Dendritic cell treated with granulocyte-macrophage colony-stimulating factor and Interleukin-4, amounts not matched to agents 40 ng/mL and 50 ng/mL, for 4 days (primary cell): ENCODE data around the gene COBLL1.

Source experiments
- H3K27ac Mint-ChIP-seq: one replicate; pipeline ENCODE4 v1.8.0; 2022; ENCODE audit warnings: mild to moderate bottlenecking, mixed read lengths
- H3K27me3 Mint-ChIP-seq: one replicate; pipeline ENCODE4 v1.8.0; 2022; ENCODE audit warnings: mild to moderate bottlenecking, mixed read lengths
- H3K36me3 Mint-ChIP-seq: one replicate; pipeline ENCODE4 v1.8.0; 2022; ENCODE audit warnings: low read depth, mixed read lengths
- H3K4me1 Mint-ChIP-seq: one replicate; pipeline ENCODE4 v1.8.0; 2022; ENCODE audit warnings: low read depth, mixed read lengths
- H3K4me3 Mint-ChIP-seq: one replicate; pipeline ENCODE4 v1.8.0; 2022; ENCODE audit warnings: mild to moderate bottlenecking, moderate library complexity, mixed read lengths
- H3K9me3 Mint-ChIP-seq: one replicate; pipeline ENCODE4 v1.8.0; 2022; ENCODE audit warnings: mixed read lengths
- intact Hi-C: fragments of 100-400 bp; cut with micrococcal nuclease; formaldehyde crosslinking; loops from one replicate; pipeline ENCODE4 v1.15.0; 2022

Gene COBLL1, protein sequence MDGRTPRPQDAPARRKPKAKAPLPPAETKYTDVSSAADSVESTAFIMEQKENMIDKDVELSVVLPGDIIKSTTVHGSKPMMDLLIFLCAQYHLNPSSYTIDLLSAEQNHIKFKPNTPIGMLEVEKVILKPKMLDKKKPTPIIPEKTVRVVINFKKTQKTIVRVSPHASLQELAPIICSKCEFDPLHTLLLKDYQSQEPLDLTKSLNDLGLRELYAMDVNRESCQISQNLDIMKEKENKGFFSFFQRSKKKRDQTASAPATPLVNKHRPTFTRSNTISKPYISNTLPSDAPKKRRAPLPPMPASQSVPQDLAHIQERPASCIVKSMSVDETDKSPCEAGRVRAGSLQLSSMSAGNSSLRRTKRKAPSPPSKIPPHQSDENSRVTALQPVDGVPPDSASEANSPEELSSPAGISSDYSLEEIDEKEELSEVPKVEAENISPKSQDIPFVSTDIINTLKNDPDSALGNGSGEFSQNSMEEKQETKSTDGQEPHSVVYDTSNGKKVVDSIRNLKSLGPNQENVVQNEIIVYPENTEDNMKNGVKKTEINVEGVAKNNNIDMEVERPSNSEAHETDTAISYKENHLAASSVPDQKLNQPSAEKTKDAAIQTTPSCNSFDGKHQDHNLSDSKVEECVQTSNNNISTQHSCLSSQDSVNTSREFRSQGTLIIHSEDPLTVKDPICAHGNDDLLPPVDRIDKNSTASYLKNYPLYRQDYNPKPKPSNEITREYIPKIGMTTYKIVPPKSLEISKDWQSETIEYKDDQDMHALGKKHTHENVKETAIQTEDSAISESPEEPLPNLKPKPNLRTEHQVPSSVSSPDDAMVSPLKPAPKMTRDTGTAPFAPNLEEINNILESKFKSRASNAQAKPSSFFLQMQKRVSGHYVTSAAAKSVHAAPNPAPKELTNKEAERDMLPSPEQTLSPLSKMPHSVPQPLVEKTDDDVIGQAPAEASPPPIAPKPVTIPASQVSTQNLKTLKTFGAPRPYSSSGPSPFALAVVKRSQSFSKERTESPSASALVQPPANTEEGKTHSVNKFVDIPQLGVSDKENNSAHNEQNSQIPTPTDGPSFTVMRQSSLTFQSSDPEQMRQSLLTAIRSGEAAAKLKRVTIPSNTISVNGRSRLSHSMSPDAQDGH

DNA sequence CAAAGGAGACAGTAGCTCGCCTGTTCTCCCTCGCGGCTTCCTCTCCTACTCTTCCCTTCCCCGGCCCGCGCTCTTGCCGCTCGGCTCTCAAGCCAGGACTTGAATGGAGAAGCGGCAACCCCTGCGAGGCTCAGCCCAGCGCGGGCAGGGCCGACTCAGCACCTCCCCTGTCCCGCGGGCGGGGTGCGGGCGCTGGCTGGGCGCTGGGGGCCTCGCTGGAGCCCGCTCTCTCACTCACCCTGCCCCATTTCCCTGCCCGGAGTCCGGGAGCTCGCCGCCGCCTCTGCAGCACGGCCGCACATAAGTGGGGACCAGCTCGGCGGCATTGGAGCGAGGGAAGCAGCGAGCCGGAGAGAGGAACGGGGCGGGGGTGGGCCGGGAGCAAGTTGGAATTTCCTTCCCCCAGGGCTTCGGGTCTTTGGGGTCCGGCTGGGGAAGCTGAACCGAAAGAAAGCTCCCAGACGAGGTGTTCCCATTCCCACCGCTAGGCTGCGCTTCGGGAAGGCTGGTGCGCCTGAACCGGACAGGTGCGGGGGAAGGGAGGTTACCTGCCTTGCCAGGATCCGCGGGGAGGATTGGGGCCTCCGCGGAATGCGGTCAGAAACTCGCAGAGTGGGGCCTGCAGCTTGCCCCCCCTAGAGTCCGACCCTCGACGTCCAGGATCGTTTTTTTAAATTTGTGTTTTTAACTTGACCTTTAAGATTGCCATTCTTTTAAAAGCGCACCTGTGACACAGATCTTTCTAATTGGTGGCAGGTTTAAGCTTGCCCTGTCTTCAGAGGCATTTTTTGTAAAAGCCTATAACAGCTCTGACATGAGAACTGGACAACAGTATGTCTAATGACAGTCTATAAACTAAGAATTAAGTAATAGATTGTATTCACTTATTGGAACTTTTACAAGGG is at the start of gene COBLL1:
COBLL1 (minus strand) TSS at position 105 of the 905 bp plus-strand sequence. CDS start 627 bp downstream, outside the sequence.
- H3K4me3 Mint-ChIP-seq = peak within 1 kb of the TSS; percentile 88
- no peaks in the 10 kb centered on the region for H3K9me3 Mint-ChIP-seq

DNA sequence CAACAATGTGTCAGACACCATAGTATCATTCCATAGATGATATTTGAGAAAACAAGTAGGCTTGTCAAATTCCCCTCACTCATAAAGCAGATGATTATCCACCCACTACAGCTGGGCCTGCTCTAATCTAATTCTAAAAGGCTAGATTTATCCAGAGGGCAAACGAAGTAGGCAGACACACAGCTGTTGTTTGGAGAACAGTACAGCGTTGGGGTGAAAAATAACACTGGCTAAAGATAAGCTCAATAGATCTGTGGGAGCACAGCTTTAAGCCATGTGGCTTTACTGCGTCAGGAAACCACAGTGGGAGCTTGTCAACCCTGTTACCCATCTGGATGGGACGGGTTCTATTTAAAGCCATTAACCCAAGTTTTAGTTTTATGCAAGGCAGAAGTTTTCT is 48.9 kb upstream of the COBLL1 start:
- no peak overlapping the region for H3K4me3 Mint-ChIP-seq
- H3K27me3 Mint-ChIP-seq = no peaks in the 10 kb centered on the region
- no peaks in the 10 kb centered on the region for H3K4me1 Mint-ChIP-seq
- no peaks in the 10 kb centered on the region for H3K36me3 Mint-ChIP-seq
- intact Hi-C loops = no loop called here
- no peaks in the 10 kb centered on the region for H3K9me3 Mint-ChIP-seq
- H3K27ac Mint-ChIP-seq = no peak overlapping the region

More for the DNA sequence above, at the start of gene COBLL1:
- peaks cover 9% of the 10 kb centered on the region for H3K4me1 Mint-ChIP-seq
- intact Hi-C loops = no loop called here
- H3K36me3 Mint-ChIP-seq = no peaks in the 10 kb centered on the region
- H3K27me3 Mint-ChIP-seq = peaks cover 21% of the 10 kb centered on the region
- H3K27ac Mint-ChIP-seq = peak within 1 kb of the TSS; percentile 74

DNA sequence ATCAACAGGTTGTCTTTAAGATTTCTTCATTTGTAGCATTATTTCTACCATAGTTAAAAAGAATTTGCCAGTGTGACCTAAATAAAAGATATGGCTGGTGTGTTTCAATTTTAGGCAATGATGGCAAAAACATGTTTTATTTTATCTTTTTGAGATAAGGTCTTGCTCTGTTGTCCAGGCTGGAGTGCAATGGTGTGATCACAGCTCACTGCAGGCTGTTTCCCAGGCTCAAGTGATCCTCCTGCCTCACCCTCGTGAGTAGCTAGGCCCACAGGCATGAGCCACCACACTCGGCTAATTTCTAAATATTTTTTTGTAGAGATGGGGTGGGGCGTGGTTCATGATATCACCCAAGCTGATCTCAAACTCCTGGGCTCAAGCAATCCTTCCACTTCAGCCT is 47.0 kb upstream of the COBLL1 start:
- no peaks in the 10 kb centered on the region for H3K27me3 Mint-ChIP-seq
- intact Hi-C loops = no loop called here
- H3K4me1 Mint-ChIP-seq = no peaks in the 10 kb centered on the region
- H3K36me3 Mint-ChIP-seq = no peaks in the 10 kb centered on the region
- no peak overlapping the region for H3K4me3 Mint-ChIP-seq
- H3K9me3 Mint-ChIP-seq = no peaks in the 10 kb centered on the region
- no peak overlapping the region for H3K27ac Mint-ChIP-seq

DNA sequence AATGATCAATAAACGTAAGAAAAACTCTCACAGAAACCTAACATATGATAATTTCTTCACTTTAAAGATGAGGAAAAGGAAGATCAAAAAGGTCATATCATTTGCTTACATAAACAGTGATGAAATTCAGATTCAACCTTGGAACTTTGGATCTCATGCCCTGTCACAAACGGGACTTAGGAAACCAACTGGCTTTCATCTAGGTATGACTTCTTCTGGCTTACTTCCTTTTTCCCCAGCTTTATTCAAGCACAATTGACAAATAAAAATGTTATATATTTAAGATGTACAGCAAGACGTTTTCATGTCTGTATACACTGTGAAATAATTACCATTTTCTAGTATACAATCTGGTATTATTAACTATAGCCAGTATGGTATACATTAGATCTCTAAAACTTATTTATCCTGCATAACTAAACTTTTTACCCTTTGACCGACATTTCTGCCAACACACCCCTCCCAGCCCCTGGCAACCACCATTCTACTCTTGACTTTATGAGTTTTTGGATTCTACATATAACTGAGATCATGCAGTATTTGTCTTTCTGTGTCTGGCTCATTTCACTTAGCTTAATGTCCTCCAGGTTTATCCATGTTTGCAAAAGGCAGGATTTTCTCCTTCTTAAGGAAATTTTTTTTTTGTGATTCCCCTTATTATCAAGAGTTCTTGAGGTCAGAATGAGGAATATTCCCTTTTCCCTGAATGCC is 46.0 kb upstream of the COBLL1 start:
- H3K36me3 Mint-ChIP-seq = no peaks in the 10 kb centered on the region
- H3K27ac Mint-ChIP-seq = no peak overlapping the region
- H3K9me3 Mint-ChIP-seq = no peaks in the 10 kb centered on the region
- no peaks in the 10 kb centered on the region for H3K4me1 Mint-ChIP-seq
- intact Hi-C loops = no loop called here
- no peak overlapping the region for H3K4me3 Mint-ChIP-seq
- H3K27me3 Mint-ChIP-seq = no peaks in the 10 kb centered on the region

DNA sequence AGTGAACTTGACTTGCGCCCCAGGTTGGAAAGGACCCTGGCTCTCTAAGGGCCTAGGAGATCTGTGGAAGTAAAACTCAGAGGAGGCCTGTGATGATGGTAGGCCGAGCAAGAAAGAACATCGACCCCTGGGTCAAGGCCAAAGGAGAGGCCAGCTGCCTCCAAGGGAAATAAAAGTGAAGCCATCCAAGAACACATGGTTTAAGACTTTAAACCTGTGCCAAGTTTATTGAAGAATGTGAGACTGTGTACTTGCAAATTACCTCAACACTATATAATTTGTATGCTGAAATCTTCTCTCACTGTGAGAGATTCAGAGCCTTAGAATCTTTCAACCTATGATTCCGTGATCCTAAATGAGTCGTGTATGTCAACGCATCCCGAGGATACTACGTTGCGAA is 40.7 kb upstream of the COBLL1 start:
- H3K27ac Mint-ChIP-seq = no peak overlapping the region
- no peaks in the 10 kb centered on the region for H3K9me3 Mint-ChIP-seq
- H3K27me3 Mint-ChIP-seq = no peaks in the 10 kb centered on the region
- intact Hi-C loops = no loop called here
- H3K4me3 Mint-ChIP-seq = no peak overlapping the region
- H3K36me3 Mint-ChIP-seq = no peaks in the 10 kb centered on the region
- peaks cover 3% of the 10 kb centered on the region for H3K4me1 Mint-ChIP-seq

DNA sequence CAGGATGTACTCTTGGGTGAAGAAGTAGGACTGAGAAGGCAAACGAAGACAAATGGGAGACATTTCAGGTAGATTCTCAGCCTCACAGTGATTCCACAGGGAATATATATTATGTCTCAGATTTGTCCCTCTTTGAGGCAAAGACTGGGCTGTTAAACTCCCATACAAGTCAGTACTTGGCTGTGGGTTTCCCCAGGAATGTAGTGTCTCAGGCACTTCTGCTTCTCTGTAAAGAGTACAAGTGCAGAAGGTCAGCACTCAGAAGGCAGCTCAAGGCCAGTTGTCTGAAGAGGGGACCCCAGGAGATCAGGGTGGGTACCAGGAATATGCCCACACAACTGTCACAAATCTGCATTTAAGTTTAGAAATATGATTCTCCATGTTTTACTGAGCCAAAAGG is 39.9 kb upstream of the COBLL1 start:
- Mint-ChIP-seq H3K9me3 (no peaks in the 10 kb centered on the region), H3K4me3 (no peak overlapping the region), H3K4me1 (peaks cover 10% of the 10 kb centered on the region), H3K36me3 (no peaks in the 10 kb centered on the region), H3K27me3 (no peaks in the 10 kb centered on the region), H3K27ac (no peak overlapping the region)
- intact Hi-C loops = no loop called here

DNA sequence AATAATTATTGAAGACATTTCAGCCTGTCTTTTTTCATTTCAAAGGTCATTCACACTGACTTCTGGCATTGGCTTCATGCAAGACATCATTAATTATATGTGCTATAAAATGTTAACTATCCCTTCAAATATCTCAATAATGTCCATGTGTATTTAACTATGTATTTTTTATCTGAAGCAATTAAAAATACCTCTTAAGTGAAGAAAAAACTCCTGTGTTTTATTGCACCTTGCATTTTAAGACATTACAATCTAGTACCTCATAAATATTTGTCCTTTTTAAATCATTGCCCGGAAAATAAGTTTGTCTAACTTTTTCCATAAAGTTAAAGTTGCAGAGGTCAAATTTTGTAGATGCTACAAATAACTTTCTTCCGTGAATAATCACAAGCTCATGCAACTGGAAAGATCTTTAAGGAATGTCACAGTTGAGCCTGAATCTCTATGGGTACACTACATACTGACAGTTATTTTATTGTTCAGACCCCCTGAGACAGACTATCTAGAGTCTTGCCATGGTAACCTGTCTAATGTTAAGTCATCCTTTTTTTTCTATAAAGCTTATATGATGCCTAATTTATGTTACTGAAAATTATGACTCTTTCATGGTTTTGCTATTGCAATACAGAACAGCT is 38.4 kb upstream of the COBLL1 start:
- Mint-ChIP-seq H3K27ac (no peak overlapping the region), H3K4me3 (no peak overlapping the region), H3K27me3 (no peaks in the 10 kb centered on the region), H3K9me3 (no peaks in the 10 kb centered on the region), H3K36me3 (no peaks in the 10 kb centered on the region), H3K4me1 (peaks cover 11% of the 10 kb centered on the region)
- intact Hi-C loops = no loop called here

DNA sequence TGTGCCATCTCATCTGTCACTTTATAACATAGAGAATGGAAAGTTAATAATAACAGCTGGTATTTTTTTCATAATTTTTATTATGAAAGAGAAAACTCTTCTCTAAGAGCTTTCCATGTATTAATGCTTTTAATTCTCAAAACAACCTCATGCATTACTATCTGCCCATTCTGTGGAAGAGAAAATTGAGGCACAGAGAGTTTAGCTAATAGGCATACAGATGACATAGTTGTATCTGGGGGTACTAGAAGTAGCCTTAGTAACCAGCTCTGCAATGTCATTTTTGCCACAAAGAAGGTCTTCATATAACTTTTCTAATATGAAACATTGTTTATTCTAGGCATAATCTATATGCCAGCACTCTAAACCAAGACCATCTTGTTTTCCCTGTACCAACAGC is 36.3 kb upstream of the COBLL1 start:
- intact Hi-C loops = no loop called here
- Mint-ChIP-seq H3K27ac (no peak overlapping the region), H3K4me1 (peaks cover 11% of the 10 kb centered on the region), H3K27me3 (peaks cover 2% of the 10 kb centered on the region), H3K9me3 (no peaks in the 10 kb centered on the region), H3K4me3 (no peak overlapping the region), H3K36me3 (no peaks in the 10 kb centered on the region)

DNA sequence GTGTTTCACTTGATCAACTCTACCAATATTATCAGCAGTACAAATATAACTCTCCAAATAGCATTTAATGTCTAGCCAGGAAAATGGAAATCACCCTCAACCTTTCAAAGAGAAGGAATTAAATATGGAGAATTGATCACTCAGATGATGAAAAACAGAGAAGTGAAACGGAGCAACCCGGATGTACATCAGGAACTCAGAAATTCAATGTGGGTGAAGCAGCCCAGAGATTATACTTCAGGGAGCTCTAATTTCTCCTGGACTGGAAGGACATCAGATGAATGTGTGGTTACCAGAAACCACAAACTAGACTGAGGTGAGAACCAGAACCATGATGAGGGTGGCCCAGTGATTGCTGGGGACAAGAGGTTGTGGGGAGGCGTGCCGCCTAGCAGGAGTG is 35.5 kb upstream of the COBLL1 start:
- Mint-ChIP-seq H3K27me3 (peaks cover 2% of the 10 kb centered on the region), H3K9me3 (no peaks in the 10 kb centered on the region), H3K4me3 (no peak overlapping the region), H3K36me3 (no peaks in the 10 kb centered on the region), H3K27ac (no peak overlapping the region), H3K4me1 (peaks cover 11% of the 10 kb centered on the region)
- intact Hi-C loops = no loop called here

DNA sequence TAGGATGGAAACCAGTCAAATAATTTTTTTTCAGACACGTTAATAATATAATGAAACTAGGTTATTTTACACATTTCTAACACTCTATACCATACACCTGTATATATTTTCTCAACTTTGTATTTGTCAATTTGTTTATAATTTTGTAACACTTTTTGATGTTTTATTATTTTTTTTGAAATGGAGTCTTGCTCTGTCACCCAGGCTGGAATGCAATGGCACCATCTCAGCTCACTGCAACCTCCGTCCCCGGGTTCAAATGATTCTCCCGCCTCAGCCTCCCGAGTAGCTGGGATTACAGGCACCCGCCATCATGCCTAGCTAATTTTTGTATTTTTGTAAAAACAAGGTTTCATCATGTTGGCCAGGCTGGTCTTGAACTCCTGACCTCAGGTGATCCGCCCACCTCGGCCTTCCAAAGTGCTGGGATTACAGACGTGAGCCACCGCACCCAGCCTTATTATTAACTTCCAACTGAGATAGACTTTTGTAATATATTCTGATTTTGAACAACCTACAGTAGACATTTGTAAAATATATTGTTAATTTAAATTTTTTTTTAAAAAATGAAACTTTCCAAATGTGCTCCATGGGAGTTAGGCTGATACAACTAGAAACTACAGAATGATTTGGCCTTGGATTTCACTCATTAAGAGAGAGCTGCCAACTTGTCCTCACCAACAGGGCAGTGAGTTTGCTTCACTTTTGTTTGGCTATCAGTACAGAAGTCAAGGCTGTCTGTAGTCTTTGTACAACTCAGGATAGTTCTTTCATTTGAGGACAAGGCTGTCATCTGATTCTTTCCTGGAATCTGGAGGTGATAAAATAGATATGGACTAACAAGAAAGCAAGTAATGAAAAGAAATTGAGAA is 33.9 kb upstream of the COBLL1 start:
- Mint-ChIP-seq H3K9me3 (no peaks in the 10 kb centered on the region), H3K4me1 (peaks cover 11% of the 10 kb centered on the region), H3K27ac (no peak overlapping the region), H3K4me3 (no peak overlapping the region), H3K36me3 (no peaks in the 10 kb centered on the region), H3K27me3 (peaks cover 2% of the 10 kb centered on the region)
- intact Hi-C loops = no loop called here

DNA sequence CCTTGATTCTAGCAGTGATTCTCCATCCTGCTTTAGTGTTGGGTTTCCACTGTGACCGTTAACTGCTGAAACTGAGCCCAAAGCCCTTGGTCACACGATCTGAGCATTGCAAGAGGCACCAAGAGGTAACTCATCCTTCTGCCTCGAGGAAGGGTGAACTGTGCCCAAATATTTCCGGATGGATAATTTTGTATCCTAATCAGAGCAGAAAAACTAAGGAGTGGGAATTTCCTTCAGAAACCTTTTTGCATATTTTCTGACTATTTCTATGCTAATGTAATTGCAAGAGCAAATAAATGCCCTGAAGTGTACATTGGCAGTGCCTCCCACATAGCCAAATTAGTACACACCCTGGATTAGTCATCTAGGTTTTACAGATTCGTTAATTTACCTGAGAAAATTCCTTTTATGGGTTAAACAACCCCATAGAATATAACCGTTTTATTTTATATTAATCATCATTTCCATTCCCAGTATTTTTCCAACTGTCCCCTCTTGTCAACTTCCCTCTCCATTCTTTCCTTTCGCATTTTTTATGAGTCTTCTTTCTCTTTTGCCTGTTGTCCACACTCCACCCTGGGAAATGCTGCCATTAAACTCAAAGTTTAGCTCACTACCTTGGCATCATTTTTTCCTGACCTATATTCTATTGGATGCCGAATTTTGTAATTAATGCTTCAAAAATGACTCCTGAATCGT is 31.7 kb upstream of the COBLL1 start:
- intact Hi-C loops = no loop called here
- H3K27me3 Mint-ChIP-seq = peaks cover 2% of the 10 kb centered on the region
- H3K4me1 Mint-ChIP-seq = peaks cover 18% of the 10 kb centered on the region
- H3K4me3 Mint-ChIP-seq = no peak overlapping the region
- no peak overlapping the region for H3K27ac Mint-ChIP-seq
- H3K9me3 Mint-ChIP-seq = no peaks in the 10 kb centered on the region
- H3K36me3 Mint-ChIP-seq = no peaks in the 10 kb centered on the region
